Stimulated activated CD8-positive, alpha-beta memory T cell treated with anti-CD3 and anti-CD28 coated beads, Interleukin-15, amount 100 ng/mL, for 48 hours (primary cell): ENCODE results near the gene DLL3.

ENCODE experiments used
- DNase-seq, 2 donors: peaks; one replicate each; pipeline ENCODE4 v3.0.0-alpha.2; 2020; ENCODE audit warnings: low read depth in 2 of 2

Gene DLL3

DNA sequence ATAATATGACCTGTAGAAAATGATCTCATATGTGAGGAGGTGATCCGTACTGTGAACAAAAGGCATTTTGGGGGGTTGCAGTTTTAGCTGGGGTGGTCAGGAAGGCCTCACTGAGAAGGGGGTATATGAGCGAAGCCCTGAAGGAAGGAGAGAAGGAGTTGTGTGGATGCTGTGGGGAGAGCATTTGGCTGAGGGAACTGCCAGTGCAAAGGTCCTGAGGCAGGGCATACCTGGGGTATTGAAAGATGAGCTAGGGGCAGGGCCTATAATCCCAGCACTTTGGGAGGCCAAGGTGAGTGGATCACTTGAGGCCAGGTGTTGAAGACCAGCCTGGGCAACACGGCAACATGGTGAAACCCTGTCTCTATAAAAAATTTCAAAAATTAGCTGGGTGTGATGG, 18.7 kb downstream of the DLL3 start:
- DNase-seq = no peak

DNA sequence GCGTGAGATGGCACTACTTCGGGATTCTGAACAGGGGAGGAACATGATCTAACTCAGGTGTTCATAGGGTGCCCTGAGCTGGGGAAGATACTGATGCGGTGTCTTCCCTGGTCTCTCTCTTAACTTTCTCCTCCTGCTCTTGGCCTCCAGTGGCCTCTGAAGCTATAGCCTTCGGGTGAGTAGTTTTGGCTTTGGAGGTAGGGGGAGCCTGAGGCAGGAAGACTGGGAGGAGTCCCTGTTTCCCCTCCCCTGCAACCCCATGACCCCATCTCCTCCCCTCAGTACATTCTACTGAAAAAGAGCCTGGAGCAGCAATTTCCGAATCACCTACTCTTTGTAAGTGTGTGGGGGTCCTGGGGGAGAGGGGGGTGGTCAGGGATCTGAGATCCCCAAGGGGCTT, 19.7 kb downstream of the DLL3 start:
- DNase-seq = no peak

DNA sequence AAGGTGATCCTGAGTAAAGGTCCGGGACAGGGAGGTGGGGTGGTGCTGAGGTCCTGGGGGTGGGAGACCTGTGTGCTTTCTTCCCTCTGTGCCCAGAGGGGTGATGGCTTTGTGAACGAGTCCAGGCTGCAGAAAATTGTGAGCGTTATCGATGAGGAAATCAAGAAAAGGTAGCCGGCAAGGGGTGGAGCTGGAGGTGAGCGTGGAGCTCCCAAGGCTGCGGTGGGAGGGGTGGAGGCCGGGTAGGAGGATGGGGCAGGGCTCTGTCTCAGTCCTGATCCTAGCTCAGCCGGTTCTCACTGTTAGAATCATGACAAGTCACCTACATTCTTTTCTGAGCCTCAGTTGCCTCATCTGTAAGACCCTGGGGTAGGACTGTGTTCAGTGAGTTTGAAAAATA, 20.2 kb downstream of the DLL3 start:
- no peak for DNase-seq

DNA sequence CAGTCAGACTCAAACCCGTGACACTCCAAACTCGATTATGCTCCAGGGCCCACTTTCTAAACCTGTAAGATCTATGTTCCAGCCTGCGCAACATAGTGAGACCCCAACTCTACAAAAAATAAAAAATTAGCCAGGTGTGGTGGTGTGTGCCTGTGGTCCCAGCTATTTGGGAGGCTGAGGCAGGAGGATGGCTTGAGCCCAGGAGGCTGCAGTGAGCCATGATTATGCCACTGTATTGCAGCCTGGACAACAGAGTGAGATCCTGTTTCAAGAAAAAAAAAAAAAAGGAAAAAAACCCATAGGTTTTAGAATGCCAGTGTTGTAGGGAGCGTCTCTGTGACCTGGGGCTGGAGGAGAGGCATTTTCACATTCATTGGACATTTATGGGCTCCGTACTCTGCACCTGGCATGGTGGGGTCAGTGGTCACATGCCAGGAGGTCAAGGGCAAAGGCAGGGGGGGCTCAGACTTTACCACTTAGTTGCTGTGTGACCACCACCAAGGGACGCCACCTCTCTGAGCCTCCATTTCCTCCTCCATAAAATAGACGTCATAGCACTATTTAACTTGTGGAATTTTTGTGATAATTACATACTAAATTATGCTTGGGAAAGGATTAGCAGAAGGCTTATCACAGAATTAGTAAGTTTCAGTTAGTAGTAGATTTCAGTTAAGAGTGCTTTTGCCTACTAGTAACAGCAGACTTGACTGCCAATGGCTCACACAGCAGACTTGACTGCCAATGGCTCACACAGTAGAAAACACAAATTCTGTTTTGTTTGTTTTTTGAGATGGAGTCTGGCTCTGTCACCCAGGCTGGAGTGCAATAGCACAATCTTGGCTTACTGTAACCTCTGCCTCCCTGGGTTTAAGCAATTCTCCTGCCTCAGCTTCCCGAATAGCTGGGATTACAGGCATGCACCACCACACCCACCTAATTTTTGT, 22.1 kb downstream of the DLL3 start:
- DNase-seq = no peak

DNA sequence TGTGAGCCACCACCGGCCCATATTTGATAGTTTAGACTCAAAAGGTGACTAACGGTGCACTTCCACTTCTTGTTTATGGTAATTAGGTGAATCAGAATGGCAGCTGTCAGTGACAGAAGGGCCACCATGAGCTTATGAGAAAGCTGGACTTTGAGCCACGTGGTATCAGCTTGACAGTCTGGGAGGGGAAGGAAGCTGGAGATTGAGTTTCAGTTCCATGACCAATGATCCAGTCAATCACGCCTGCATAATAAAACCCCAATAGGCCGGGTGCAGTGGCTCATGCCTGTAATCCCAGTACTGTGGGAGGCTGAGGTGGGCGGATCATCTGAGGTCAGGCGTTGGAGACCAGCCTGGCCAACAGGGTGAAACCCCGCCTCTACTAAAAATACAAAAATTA, 25.7 kb downstream of the DLL3 start:
- no peak for DNase-seq

DNA sequence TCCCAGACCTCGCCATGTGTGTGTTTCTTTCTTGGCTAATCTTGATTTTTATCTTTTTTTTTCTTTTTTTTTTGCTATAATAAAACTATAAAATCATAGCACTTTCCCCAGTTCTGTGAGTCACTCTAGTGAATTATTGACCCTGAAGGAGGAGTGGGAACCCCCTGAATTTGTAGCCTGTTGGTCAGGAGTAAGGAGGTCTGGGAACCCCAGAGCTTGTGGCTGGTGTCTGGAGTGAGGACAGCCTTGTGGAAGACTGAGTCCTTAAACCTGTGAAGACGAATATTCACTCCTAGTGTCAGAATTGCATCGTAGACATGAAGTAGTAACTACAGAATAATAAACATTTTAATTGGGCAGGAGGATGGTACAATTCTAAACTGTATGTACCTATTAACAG, 26.5 kb downstream of the DLL3 start:
- no peak for DNase-seq

DNA sequence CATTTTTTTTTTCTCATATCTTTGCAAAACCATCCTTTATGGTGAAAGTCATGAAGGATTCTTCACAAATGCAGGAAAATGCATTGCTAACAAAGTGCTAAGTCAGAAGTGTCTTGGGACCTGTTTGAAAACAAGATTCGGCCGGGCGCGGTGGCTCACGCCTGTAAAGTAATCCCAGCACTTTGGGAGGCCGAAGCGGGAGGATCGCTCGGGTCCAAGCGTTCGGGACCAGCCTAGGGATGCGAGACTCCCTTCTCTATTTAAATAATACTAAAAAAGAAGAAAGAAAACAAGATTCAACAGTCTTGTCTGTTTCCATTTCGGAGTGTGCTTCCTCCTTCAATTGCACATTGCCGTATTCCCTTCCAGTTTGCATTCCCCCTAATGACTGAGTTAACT, 33.1 kb downstream of the DLL3 start:
- DNase-seq = no peak

DNA sequence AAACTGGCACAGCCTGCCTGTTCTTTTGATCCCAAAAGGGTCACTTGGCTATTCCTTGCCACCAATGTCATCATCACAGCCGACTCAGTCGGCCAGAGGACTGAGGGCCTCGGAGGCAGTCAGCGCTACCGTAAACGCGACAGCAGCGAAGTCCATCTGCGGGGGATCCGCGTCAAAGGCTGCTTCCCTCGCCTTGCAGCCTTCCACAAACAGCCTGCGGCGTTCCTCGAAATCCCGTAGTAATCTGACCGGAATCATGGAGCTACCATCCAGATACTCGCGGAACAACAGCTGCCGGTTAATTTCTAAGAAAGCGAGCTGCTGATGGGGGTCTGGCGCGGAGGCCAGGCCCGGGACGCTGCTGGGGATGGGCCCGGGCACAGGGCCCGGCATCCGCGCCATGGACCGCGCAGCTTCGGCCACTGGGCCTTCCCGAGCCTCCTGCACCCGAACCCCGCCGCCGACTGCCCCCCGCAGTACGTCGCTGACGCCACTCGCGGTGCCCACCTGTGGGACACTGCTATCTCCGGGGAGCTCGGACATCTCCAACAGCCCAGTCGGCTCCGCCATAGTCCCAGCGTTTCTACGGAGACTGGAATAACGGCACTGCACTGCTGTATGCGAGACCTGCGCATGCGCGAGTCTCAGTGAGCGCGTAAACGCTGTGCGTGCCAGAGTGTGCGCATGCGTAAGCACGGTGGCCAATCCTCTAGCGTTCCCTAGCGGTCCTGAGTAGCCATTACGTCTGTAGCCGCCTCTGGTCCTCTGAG, 33.7 kb downstream of the DLL3 start, which contains the start of gene EID2B:
Gene EID2B (minus strand): TSS at position 620 of the 770 bp plus-strand sequence. CDS start 50 bp downstream, at position 570.
- DNase-seq = peak; percentile 89 to 90

DNA sequence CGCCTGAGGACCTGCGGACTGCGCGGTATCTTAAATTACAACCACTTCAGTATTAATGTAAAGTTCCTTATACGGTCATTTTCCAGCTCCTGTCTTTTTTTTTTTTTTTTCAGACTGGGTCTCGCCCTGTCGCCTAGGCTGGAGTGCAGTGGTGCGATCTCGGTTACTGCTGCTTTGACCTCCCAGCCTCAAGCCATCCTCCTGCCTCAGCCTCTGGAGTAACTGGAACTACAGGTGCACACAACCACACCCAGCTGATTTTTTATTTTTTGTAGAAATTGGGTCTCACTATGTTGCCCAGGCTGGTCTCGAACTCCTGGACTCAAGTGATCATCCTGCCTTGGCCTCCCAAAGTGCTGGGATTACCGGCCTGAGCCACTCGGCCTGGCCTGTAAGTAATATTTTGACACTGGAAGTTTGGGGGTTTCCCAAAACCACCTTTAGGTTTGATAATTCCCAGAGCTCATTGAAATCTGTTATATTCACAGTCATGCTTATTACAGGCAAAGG, 34.3 kb downstream of the DLL3 start:
- no peak for DNase-seq

DNA sequence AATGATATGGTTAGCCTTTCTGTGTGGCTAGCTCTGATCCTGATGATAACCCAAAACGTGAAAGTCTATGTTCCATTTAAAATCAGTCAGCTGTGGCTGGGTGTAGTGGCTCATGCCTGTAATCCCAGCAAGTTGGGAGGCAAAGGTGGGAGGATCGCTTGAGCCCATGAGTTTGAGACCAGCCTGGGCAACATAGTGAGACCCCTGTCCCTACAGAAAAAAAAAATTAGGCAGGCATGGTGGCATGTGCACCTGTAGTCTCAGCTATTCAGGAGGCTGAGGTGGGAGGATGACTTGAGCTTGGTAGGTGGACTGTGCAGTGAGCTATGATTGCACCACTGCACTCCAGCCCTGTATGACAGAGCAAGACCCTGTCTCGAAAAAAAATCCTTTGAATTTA, 35.0 kb downstream of the DLL3 start:
- DNase-seq = no peak

DNA sequence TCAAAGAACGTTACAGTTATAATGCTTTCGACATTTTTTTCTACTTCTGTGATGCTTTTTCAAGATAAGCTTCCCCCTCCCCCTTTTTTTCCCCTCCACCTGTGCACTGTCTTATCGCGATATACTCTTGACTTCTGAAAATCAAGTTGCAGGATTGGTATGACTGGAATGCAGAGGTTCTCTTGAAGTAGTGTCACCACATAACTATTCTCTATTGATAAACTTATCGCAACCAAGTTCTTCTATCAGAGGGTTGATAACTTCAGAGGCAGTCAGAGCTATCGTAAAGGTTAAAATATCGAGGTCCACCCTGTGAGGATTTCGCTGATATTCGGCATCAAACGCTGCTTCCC, 40.4 kb downstream of the DLL3 start:
- DNase-seq = no peak

DNA sequence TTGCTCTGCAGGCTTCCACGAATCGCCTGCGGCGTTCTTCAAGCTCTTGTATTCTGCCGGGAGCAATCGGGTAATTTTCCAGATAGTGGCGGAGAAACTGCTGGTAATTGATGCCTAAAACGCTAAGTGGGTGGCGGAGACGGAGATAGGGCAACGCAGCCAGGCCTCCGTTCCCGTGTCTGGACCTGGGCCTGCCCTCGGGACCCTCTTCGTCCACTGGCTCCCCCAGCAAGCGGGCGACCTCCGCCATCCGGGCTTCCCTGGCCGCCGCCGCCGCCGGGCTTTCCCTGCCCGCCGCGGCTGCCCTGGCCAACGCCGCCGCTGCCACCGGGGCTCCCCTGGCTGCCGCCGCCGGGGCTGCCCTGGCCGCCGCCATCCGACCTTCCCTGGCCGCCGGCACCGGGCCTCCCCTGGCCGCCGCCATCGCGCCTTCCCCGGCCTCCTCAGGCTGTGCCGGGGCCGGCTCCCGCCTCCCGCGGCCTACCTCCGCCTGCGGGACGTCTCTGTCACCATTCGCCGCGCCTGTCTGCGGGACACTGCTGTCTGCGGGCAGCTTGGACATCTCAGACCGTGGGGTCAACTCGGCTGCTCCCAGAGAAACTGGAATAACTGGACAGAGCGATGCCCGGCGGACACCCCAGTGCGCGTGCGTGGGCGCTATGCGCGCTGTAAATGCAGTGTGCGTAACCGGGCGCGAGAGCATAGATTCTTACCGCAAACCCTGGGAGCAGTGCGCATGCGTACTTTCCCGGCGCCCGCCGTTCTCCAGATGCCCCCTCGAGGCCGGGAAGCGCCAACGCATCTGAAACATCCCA, 41.0 kb downstream of the DLL3 start, which contains the start of gene EID2:
Gene EID2 (minus strand): TSS at position 644 of the 815 bp plus-strand sequence. CDS start 82 bp downstream, at position 562.
- DNase-seq = peak; percentile 89

DNA sequence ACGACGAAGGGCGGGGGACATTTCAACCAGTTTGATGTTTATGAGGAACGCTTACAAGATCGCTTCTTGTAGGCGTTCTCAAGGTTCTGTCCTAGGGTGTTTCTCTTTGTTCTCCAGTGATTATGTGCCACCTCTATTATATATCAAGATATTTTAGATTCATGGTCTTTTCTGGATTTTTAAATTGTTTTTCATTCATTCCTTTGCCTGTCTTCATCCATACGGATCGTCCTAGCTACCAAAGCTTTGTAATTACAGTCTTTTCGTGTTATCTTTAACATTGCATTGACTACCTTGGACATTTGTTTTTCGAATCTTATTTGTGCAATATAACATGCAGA, 41.6 kb downstream of the DLL3 start:
- no peak for DNase-seq

DNA sequence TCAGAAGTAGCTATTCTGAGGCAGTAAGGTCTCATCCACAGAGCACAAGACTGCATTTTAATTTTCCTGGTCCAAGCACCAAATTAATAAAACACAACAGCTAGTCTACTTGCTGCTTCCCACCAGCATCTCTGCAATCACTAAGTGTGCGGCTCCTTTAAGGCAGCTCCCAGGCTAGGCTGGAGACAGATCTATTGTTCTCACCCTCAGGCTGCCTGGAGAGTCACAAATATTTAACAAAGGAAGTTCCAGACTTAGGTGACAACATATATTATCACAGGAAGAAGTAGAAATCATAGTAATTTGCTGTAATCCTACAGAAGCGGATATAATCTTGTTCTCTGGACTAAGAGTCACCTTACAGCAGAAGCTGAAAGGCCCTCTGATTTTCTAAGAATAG, 43.5 kb downstream of the DLL3 start:
- no peak for DNase-seq

DNA sequence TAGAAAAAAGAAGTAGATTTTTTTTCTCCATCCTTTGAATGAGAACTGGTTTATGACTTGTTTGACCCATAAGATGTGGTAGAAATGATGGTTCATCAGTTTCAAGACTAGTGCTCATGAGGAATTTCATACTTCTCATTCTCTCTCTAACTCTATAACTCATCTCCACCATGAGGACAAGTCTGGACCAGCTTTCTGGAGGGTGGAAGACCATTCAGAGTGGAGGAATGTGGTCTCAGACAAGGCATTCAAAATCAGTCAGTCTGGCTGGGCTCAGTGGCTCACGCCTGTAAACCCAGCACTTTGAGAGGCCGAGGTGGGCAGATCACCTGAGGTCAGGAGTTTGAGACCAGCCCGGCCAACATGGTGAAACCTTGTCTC, 44.7 kb downstream of the DLL3 start:
- DNase-seq = no peak

DNA sequence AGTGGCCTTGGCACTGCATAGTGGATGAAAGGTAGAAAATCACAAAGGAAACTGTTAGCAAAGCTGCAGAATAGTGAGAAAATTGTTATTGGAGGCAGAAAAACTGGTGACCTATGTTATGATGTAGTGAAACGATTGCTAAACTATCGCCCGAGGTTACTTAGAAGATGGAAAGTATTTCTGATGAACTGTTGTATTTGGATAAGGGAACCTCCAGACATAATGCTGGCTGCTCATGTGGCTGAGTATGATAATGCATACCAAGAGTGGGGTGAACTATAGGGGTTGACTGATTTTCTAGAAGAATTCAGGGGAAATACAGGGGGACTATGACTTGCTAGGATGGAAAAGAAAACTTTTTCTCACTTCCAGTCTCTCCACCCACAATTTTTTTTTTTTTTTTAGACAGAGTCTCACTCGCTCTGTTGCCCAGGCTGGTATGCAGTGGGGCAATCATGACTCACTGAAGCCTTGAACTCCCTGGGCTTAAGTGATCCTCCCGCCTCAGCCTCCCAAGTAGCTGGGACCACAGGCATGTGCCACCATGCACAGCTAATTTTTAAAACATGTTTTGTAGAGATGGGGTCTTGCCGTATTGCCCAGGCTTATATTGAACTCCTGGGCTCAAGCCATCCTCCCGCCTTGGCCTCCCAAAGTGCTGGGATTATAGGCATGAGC, 45.6 kb downstream of the DLL3 start:
- no peak for DNase-seq

DNA sequence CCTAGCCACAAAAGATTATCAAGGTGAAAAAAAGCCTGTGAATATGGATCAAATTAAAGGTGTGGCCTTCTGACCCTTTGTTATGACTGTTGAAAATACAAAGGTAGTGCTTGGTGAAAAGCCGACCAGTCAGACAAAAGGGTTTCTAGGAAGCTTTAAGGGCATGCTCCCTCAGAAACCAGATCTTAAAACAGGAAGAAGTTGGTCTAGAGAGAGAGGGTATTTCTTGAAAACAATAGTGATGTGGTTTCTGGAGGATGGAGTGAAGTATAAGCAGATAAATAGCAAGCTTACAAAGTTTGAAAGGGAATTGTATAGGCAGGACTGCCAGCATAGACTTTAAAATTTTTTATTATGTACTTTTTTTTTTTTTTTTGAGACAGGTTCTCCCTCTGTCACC, 46.2 kb downstream of the DLL3 start:
- DNase-seq = no peak

DNA sequence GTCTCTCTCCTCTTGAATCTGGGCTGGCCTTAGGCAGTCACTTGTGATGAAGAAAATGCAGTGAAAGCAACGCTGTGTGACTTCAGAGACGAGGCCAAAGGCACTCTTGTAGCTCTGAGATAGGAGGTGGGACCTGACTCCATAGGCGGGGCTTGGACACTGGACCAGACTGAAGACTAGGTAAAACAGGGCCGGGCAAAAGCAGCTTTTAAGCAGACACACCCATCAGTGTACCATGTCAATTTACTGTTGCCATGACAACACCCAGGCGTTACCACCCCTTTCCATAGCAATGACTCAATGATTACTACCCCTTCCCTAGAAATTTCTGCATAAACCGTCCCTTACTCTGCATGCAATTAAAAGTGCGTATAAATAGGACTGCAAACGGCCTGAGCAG, 47.9 kb downstream of the DLL3 start:
- no peak for DNase-seq

DNA sequence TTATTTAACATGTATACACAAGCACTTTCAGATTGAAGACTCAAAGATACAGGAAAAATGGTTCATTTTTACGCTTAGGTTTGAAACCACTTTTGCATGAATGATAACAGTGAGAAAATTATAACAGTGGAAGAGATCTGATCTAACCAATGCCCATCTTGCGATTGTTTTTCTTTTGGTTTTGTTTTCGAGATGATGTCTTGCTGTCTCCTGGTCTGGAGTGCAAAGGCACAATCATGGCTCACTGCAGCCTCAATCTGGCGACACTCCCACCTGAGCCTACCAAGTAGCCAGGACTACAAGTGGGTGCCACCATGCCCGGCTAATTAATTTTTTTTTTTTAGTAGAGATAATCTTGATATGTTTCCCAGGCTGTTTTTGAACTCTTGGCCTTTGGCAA, 51.5 kb downstream of the DLL3 start:
- no peak for DNase-seq

DNA sequence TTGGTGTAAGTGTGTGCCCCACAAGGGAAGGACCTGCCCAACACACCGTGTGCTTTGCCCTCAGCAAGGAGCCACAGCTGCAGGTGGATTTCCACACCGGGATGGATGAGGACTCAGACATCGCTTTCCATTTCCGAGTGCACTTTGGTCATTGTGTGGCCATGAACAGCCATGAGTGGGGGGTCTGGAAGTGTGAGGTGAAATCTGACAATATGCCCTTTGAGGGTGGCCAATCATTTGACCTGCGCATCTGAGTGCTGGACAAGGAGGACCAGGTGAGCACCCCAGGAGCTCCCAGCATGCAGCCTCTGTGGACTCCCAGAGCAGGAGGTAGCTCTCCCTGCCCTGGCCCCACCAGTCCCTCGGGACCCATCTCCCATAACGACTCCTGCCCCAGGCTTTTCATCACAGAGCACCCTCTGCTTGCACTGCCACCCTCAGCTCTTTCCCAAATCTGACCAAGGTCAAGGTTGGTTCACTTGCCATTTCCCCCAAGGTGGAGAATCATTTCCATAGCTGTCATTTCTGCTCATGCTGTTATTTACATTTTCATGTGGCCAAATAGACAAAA, 54.4 kb downstream of the DLL3 start:
- DNase-seq = no peak

DNA sequence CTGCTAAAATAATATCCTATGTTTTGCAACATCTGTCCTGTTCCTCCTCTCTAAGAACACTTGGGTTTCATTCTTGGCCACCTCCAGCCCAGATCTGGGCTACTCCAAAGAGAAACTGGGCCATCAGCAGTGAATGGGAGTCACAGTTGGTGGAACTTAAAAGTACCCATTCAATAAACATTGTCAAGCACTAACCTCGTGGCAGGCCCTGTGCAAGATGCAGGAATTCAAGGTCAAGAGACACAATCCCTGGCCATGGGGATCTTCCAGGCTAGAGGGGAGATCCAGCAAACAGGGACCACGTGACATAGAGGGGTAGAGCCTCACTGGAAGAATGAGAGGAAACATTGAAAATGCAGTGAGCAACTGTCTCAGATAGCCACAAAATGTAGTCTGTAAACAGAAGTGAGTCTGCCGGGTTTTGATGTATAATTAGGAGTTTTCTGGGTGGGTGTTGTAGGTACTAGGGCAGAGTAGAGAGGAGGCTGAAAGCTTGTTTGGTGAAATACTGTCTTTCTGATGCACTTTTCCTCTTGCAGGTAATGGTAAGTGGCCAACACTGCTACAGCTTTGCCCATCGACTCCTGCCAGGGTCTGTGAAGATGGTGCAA, 56.1 kb downstream of the DLL3 start:
- DNase-seq = no peak
